HG03039 (cell line): Measurements from ENCODE around the gene LMO3.

ENCODE experiments used
- ATAC-seq: cut with Tn5 transposase; IDR thresholded peaks from one replicate; pipeline ENCODE4 v1.9.1; 2021; ENCODE audit warnings: mild to moderate bottlenecking, moderate library complexity; ENCODE audit not compliant: unreplicated experiment

LMO3 gene

GRCh38 chr12:16602412-16602811, 3.5 kb downstream of the LMO3 start:
- no peak for ATAC-seq

GRCh38 chr12:16600525-16600924, 5.4 kb downstream of the LMO3 start:
- ATAC-seq: no peak

- no peak for ATAC-seq
Observed at GRCh38 chr12:16599081-16599480, 6.9 kb downstream of the LMO3 start.

GRCh38 chr12:16594797-16595196, 11.2 kb downstream of the LMO3 start:
- ATAC-seq: no peak

- no peak for ATAC-seq
Observed at GRCh38 chr12:16593546-16593945, 12.4 kb downstream of the LMO3 start.

GRCh38 chr12:16590645-16591044, 15.3 kb downstream of the LMO3 start:
- ATAC-seq: no peak

GRCh38 chr12:16588812-16589211, 17.1 kb downstream of the LMO3 start:
- ATAC-seq: no peak

- ATAC-seq: no peak
Observed at GRCh38 chr12:16587514-16587913, 18.4 kb downstream of the LMO3 start.

GRCh38 chr12:16587110-16587453, 18.9 kb downstream of the LMO3 start:
- ATAC-seq: no peak

- ATAC-seq: no peak
Observed at GRCh38 chr12:16586350-16587109, 19.4 kb downstream of the LMO3 start.

GRCh38 chr12:16585781-16586180, 20.2 kb downstream of the LMO3 start:
- ATAC-seq: no peak

GRCh38 chr12:16583969-16584745, 21.8 kb downstream of the LMO3 start:
- ATAC-seq: no peak

GRCh38 chr12:16581416-16581815, 24.5 kb downstream of the LMO3 start:
- ATAC-seq: no peak

GRCh38 chr12:16579041-16579440, 26.9 kb downstream of the LMO3 start:
- no peak for ATAC-seq

GRCh38 chr12:16573398-16574077, 32.4 kb downstream of the LMO3 start:
- no peak for ATAC-seq

- ATAC-seq: peak; percentile 67
Observed at GRCh38 chr12:16568873-16569272, 37.1 kb downstream of the LMO3 start.

GRCh38 chr12:16564675-16565074, 41.3 kb downstream of the LMO3 start:
- ATAC-seq: no peak

- ATAC-seq: no peak
Observed at GRCh38 chr12:16563504-16563903, 42.5 kb downstream of the LMO3 start.

- ATAC-seq: no peak
Observed at GRCh38 chr12:16562921-16563320, 43.0 kb downstream of the LMO3 start.

GRCh38 chr12:16562435-16562834, 43.5 kb downstream of the LMO3 start:
- no peak for ATAC-seq

GRCh38 chr12:16560273-16560672, 45.7 kb downstream of the LMO3 start:
- no peak for ATAC-seq

- ATAC-seq: no peak
Observed at GRCh38 chr12:16555630-16556029, 50.3 kb downstream of the LMO3 start.
